Endothelial cell of umbilical vein (primary cell): ENCODE measurements around the gene CD82. TPM values are rescaled to one million over a fixed set of nuclear protein-coding genes. Genes with fewer than 3 reads are reported as not detected.

Experiments
- BruUV-seq: library from RNA; stranded (reverse); fragments of 400-500 nt; replicated peaks from 2 replicates; lab custom pipeline; 2021; lab: Mats Ljungman, UMichigan
- CTCF ChIA-PET: fragments of 300-600, 350-600 bp; sonication (Branson Sonifier 250); formaldehyde crosslinking; loops from one replicate; lab custom pipeline; 2021; ENCODE audit warnings: antibody characterized with exemption, inconsistent platforms; lab: Charles Lee
- POLR2A ChIA-PET: fragments of 300-600, 350-600 bp; sonication (Branson Sonifier 250); formaldehyde crosslinking; loops from one replicate; lab custom pipeline; 2021; ENCODE audit warnings: antibody characterized with exemption, inconsistent platforms; lab: Charles Lee
- DNase-seq: peaks from one replicate; pipeline ENCODE4 v3.0.0-alpha.2; 2011; ENCODE audit warnings: low read depth, low spot score
- FAIRE-seq: peaks from 2 replicates; lab custom pipeline; 2011; peaks lifted over from hg19 to GRCh38; lab: Jason Lieb, UNC
- H2AFZ ChIP-seq: 2 replicates; pipeline ENCODE4 v1.6.0; 2012; ENCODE audit warnings: low read depth, low read length, control low read depth, inconsistent platforms
- H3K27ac ChIP-seq: 2 replicates; pipeline ENCODE4 v1.5.1; 2011; ENCODE audit warnings: low read depth, mild to moderate bottlenecking, control low read depth, low read length, moderate library complexity; ENCODE audit not compliant: insufficient read depth
- H3K27me3 ChIP-seq, 2 experiments: 2 replicates each; pipeline versions ENCODE4 v1.6.0 to v1.6.1; 2011; ENCODE audit warnings: low read length in 2 of 2, mixed read lengths in 1 of 2; ENCODE audit not compliant: control insufficient read depth in 2 of 2, insufficient read depth in 2 of 2
- H3K36me3 ChIP-seq, 2 experiments: 2 replicates in 1 of 2; 3 replicates in 1 of 2; pipeline ENCODE4 v1.5.1; 2011; ENCODE audit warnings: low read length in 2 of 2, mild to moderate bottlenecking in 1 of 2, moderate library complexity in 1 of 2; ENCODE audit not compliant: control insufficient read depth in 2 of 2, insufficient read depth in 2 of 2; ENCODE audit errors: extremely low read depth in 1 of 2
- H3K4me1 ChIP-seq: 3 replicates; pipeline ENCODE4 v1.5.1; 2011; ENCODE audit warnings: mild to moderate bottlenecking, low read length; ENCODE audit not compliant: control insufficient read depth, insufficient read depth; ENCODE audit errors: extremely low read depth
- H3K4me2 ChIP-seq: 2 replicates; pipeline ENCODE4 v1.6.1; 2011; ENCODE audit warnings: low read length, control low read depth, mixed read lengths; ENCODE audit not compliant: insufficient read depth
- H3K4me3 ChIP-seq, 3 experiments: fragments of 200-600 bp in 1 of 3; sonication (generic), shearing (Covaris generic) in 1 of 3; replicated peaks in 1 of 3; 2 replicates each; pipeline ENCODE4 v1.5.1; 2011 to 2016; ENCODE audit warnings: control low read depth in 3 of 3, low read length in 3 of 3, mild to moderate bottlenecking in 2 of 3, inconsistent platforms in 1 of 3, low read depth in 1 of 3, moderate library complexity in 1 of 3; ENCODE audit not compliant: insufficient read depth in 1 of 3
- H3K79me2 ChIP-seq: 2 replicates; pipeline ENCODE4 v1.6.0; 2012; ENCODE audit warnings: low read length, inconsistent platforms; ENCODE audit not compliant: control insufficient read depth, insufficient read depth
- H3K9ac ChIP-seq: replicated peaks from 2 replicates; pipeline ENCODE3; 2011; ENCODE audit warnings: low read length, control low read depth; ENCODE audit not compliant: insufficient read depth; ENCODE audit errors: extremely low read depth
- H3K9me1 ChIP-seq: replicated peaks from 3 replicates; pipeline ENCODE4 v1.6.0; 2011; ENCODE audit warnings: mild to moderate bottlenecking, low read length; ENCODE audit not compliant: control insufficient read depth, insufficient read depth; ENCODE audit errors: extremely low read depth
- H3K9me3 ChIP-seq: replicated peaks from 2 replicates; pipeline ENCODE4 v1.5.1; 2012; ENCODE audit warnings: low read length, inconsistent platforms; ENCODE audit not compliant: control insufficient read depth, insufficient read depth
- H4K20me1 ChIP-seq: replicated peaks from 2 replicates; pipeline ENCODE3; 2011; ENCODE audit warnings: mild to moderate bottlenecking, low read length; ENCODE audit not compliant: control insufficient read depth, insufficient read depth; ENCODE audit errors: extremely low read depth
- EZH2 ChIP-seq: IDR thresholded peaks from 2 replicates; pipeline ENCODE4 v1.6.1; 2012; ENCODE audit warnings: borderline replicate concordance, low read depth, mild to moderate bottlenecking, moderate library complexity, low read length, inconsistent platforms; ENCODE audit not compliant: severe bottlenecking
- FOS ChIP-seq: IDR thresholded peaks from 2 replicates; pipeline ENCODE4 v1.6.1; 2011; ENCODE audit warnings: mild to moderate bottlenecking, low read length, moderate library complexity, borderline replicate concordance; ENCODE audit not compliant: insufficient read depth
- GATA2 ChIP-seq: IDR thresholded peaks from 2 replicates; pipeline ENCODE4 v1.7.0; 2011; ENCODE audit warnings: low read depth, mild to moderate bottlenecking, moderate library complexity, mixed read lengths, low read length; ENCODE audit not compliant: insufficient read length, insufficient read depth
- JUN ChIP-seq: IDR thresholded peaks from 2 replicates; pipeline ENCODE4 v1.6.1; 2011; ENCODE audit warnings: borderline replicate concordance, low read depth; ENCODE audit not compliant: insufficient read length, insufficient read depth
- MYC ChIP-seq: IDR thresholded peaks from one replicate; pipeline ENCODE4 v1.6.1; 2011; ENCODE audit warnings: mild to moderate bottlenecking, low read depth, low read length
- POLR2A ChIP-seq: IDR thresholded peaks from 2 replicates; pipeline ENCODE4 v1.6.1; 2012; ENCODE audit warnings: low read depth, mild to moderate bottlenecking, control low read depth, low read length
- POLR2AphosphoS5 ChIP-seq: IDR thresholded peaks from 2 replicates; pipeline ENCODE4 v1.6.1; 2012; ENCODE audit warnings: low read depth, mild to moderate bottlenecking, control low read depth, low read length, moderate library complexity; ENCODE audit not compliant: insufficient read depth
- dilution Hi-C: fragments of 300-500 bp; cut with MboI; formaldehyde crosslinking; loops from one replicate; pipeline ENCODE4 v1.15.0; 2019; ENCODE audit warnings: low sequenced_read_pairs; ENCODE audit not compliant: extremely low pct_ligation_motif_present
- intact Hi-C: fragments of 100-400 bp; cut with micrococcal nuclease; formaldehyde crosslinking; loops from one replicate; pipeline ENCODE4 v1.10.0; 2022
- polyA plus RNA-seq, 4 experiments: library from polyadenylated mRNA; depleted of rRNA in 3 of 4; stranded (reverse) in 3 of 4; unstranded in 1 of 4; fragments of >200 nt; gene quantifications; 2 replicates each; pipeline versions ENCODE4 v1.2.1 to v1.2.3, GENCODE V29; 2011 to 2012; ENCODE audit warnings: missing spikeins in 1 of 4
- total RNA-seq: library from RNA; stranded (reverse); gene quantifications from 2 replicates; pipeline ENCODE4 v1.2.3, GENCODE V29; 2021
- TF ChIP-seq, protein P1 (sequence below): IDR thresholded peaks from 2 replicates; pipeline ENCODE4 v1.6.1; 2011; ENCODE audit not compliant: insufficient read depth, insufficient read length
- TF ChIP-seq, protein P2 (sequence below), 2 donors: IDR thresholded peaks; 1 replicate in 1 of 2; 2 replicates in 1 of 2; pipeline ENCODE4 v1.5.1; 2011; ENCODE audit warnings: low read length in 2 of 2, mild to moderate bottlenecking in 2 of 2, moderate library complexity in 2 of 2, control low read depth in 1 of 2, inconsistent platforms in 1 of 2, low read depth in 1 of 2; ENCODE audit not compliant: insufficient read depth in 1 of 2; ENCODE audit errors: extremely low read depth in 1 of 2

The CD82 gene
- total and polyA plus RNA-seq, 2 donors (not counting 3 experiments of a cell fraction or from before 2014, with no cell fraction given) = 17.9 to 25.2 TPM

DNA sequence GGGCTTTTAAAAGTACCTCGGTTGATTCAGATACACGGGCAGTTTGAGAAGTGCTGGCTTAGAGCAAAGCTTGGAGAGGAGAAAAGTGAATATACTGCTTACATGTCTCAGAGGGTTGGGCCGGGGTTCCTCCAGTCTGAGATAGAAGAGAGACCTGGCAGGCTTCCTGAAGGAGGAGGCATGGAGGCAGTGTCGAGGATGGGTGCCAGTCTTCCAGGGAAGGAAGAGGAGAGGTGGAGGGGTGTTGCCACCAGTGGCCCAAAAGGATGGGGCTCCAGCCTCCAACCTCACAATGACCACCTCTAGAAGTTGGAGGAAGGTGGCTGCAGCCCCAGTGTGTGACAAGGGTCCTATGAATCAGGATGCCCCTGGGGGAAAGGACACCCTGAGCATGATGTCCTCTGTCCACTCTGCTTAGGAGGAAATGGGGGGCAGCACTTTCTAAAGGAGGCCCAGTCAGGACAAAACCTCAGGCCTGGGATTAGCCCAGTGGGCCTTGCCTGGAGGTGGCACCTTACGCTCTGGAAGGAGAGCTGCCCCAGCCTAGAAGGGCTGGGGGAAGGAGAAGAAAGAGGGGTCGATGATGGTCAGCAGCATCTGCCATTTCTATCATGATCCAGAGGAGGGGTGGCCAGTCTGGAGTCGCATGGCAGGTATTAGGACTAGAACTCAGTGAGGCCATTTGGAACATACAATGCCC is 65.2 kb downstream of the CD82 start:
- dilution Hi-C loops = no loop called here
- POLR2A ChIA-PET = interaction anchor here (0.6 kb wide), 1 partner anchor 13 kb away, joined by 13 read pairs; no protein-coding TSS in a partner anchor
- H3K4me2 ChIP-seq = no peak overlapping the region
- H3K9me3 ChIP-seq = no peaks in the 10 kb centered on the region
- no TSS peak for BruUV-seq
- TF ChIP-seq GATA2 (no peak), EZH2 (no peak), JUN (no peak), POLR2A (no peak), MYC (no peak), POLR2AphosphoS5 (no peak), FOS (no peak)
- TF ChIP-seq, protein P1, sequence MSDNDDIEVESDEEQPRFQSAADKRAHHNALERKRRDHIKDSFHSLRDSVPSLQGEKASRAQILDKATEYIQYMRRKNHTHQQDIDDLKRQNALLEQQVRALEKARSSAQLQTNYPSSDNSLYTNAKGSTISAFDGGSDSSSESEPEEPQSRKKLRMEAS = no peak
- TF ChIP-seq, protein P2, sequence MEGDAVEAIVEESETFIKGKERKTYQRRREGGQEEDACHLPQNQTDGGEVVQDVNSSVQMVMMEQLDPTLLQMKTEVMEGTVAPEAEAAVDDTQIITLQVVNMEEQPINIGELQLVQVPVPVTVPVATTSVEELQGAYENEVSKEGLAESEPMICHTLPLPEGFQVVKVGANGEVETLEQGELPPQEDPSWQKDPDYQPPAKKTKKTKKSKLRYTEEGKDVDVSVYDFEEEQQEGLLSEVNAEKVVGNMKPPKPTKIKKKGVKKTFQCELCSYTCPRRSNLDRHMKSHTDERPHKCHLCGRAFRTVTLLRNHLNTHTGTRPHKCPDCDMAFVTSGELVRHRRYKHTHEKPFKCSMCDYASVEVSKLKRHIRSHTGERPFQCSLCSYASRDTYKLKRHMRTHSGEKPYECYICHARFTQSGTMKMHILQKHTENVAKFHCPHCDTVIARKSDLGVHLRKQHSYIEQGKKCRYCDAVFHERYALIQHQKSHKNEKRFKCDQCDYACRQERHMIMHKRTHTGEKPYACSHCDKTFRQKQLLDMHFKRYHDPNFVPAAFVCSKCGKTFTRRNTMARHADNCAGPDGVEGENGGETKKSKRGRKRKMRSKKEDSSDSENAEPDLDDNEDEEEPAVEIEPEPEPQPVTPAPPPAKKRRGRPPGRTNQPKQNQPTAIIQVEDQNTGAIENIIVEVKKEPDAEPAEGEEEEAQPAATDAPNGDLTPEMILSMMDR (IDR thresholded peaks at IDR 0.05; ENCODE audit: extremely low read depth in 1 of 2, insufficient read depth in 1 of 2, low read depth in 1 of 2, low read length in 2 of 2) = no peak
- FAIRE-seq (no peak), DNase-seq (no peak)
- no peak overlapping the region for H3K4me3 ChIP-seq
- H3K79me2 ChIP-seq = no peaks in the 10 kb centered on the region
- no peaks in the 10 kb centered on the region for H4K20me1 ChIP-seq
- no peaks in the 10 kb centered on the region for H3K36me3 ChIP-seq
- no peaks in the 10 kb centered on the region for H3K27me3 ChIP-seq
- no peaks in the 10 kb centered on the region for H3K9me1 ChIP-seq
- H2AFZ ChIP-seq = no peak overlapping the region
- intact Hi-C loops = no loop called here
- peaks cover 12% of the 10 kb centered on the region for H3K4me1 ChIP-seq
- no peak overlapping the region for H3K9ac ChIP-seq
- CTCF ChIA-PET = interaction anchor here (2.3 kb wide), 1 partner anchor 8 kb away, joined by 32 read pairs; no protein-coding TSS in a partner anchor
- H3K27ac ChIP-seq = no peak overlapping the region
